BJ (cell line): ENCODE data around the gene ENKD1. TPM values are rescaled to one million over a fixed set of nuclear protein-coding genes. Genes with fewer than 3 reads are reported as not detected.
A peak's percentile ranks its signal among the peaks of the same experiment; 100 is the strongest.

ENCODE experiments used
- CTCF ChIA-PET: fragments of 350-600 bp; formaldehyde crosslinking; extraction: SDS; loops from one replicate; lab custom pipeline; 2021; ENCODE audit warnings: antibody characterized with exemption, inconsistent platforms; lab: Yijun Ruan, JAX
- POLR2A ChIA-PET: fragments of 300-600 bp; sonication (Branson Sonifier 250); formaldehyde crosslinking; extraction: SDS; loops from one replicate; lab custom pipeline; 2021; ENCODE audit warnings: antibody characterized with exemption; lab: Charles Lee
- DNase-seq: peaks from one replicate; pipeline ENCODE4 v3.0.0-alpha.2; 2011; ENCODE audit warnings: low read depth
- H3K27me3 ChIP-seq: 2 replicates; pipeline ENCODE4 v1.6.0; 2011; ENCODE audit warnings: low read length; ENCODE audit not compliant: control insufficient read depth, insufficient read depth
- H3K36me3 ChIP-seq: 2 replicates; pipeline ENCODE4 v1.5.1; 2011; ENCODE audit warnings: low read length; ENCODE audit not compliant: control insufficient read depth, insufficient read depth
- H3K4me3 ChIP-seq: 2 replicates; pipeline ENCODE4 v1.5.1; 2011; ENCODE audit warnings: low read depth, mild to moderate bottlenecking, control low read depth, low read length
- polyA plus RNA-seq: library from polyadenylated mRNA; depleted of rRNA; stranded (reverse); fragments of >200 nt; gene quantifications from 2 replicates; pipeline ENCODE4 v1.2.3, GENCODE V29; 2011
- TF ChIP-seq, protein P1 (sequence below): IDR thresholded peaks from 2 replicates; pipeline ENCODE4 v1.5.1; 2011; ENCODE audit warnings: low read depth, mild to moderate bottlenecking, control low read depth, inconsistent platforms, low read length, moderate library complexity; ENCODE audit not compliant: insufficient read depth

ENKD1 gene
- polyA plus RNA-seq, 1 experiment = 10.9 TPM

DNA sequence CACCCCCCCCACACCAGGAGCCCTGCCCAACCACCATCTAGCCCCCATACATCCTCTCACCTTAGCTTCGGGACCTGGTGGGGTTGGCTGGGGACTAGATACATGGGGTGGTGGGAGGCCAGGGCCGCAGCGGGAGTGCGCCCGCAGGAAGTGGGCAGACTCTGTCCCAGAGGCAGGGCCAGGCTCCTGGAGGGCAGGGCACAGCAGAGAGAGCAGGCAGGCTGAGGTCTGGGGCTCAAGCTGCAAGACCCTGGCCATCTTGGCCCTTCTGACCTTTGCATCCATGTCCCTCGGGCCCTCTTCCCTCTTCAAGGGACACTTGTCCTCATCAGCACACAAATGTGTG lies 2.7 kb downstream of the ENKD1 start:
- ChIA-PET CTCF (interaction anchor here (0.8 to 12.1 kb wide), 5 partner anchors 9 to 143 kb away, joined by 4 to 208 read pairs (median 6); partner anchors contain the start of gene CTCF), POLR2A (no interaction called here)
- H3K4me3 ChIP-seq = no peak overlapping the region
- DNase-seq = no peak
- TF ChIP-seq, protein P1, sequence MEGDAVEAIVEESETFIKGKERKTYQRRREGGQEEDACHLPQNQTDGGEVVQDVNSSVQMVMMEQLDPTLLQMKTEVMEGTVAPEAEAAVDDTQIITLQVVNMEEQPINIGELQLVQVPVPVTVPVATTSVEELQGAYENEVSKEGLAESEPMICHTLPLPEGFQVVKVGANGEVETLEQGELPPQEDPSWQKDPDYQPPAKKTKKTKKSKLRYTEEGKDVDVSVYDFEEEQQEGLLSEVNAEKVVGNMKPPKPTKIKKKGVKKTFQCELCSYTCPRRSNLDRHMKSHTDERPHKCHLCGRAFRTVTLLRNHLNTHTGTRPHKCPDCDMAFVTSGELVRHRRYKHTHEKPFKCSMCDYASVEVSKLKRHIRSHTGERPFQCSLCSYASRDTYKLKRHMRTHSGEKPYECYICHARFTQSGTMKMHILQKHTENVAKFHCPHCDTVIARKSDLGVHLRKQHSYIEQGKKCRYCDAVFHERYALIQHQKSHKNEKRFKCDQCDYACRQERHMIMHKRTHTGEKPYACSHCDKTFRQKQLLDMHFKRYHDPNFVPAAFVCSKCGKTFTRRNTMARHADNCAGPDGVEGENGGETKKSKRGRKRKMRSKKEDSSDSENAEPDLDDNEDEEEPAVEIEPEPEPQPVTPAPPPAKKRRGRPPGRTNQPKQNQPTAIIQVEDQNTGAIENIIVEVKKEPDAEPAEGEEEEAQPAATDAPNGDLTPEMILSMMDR = no peak
- H3K27me3 ChIP-seq = no peaks in the 10 kb centered on the region
- peaks cover 8% of the 10 kb centered on the region for H3K36me3 ChIP-seq

DNA sequence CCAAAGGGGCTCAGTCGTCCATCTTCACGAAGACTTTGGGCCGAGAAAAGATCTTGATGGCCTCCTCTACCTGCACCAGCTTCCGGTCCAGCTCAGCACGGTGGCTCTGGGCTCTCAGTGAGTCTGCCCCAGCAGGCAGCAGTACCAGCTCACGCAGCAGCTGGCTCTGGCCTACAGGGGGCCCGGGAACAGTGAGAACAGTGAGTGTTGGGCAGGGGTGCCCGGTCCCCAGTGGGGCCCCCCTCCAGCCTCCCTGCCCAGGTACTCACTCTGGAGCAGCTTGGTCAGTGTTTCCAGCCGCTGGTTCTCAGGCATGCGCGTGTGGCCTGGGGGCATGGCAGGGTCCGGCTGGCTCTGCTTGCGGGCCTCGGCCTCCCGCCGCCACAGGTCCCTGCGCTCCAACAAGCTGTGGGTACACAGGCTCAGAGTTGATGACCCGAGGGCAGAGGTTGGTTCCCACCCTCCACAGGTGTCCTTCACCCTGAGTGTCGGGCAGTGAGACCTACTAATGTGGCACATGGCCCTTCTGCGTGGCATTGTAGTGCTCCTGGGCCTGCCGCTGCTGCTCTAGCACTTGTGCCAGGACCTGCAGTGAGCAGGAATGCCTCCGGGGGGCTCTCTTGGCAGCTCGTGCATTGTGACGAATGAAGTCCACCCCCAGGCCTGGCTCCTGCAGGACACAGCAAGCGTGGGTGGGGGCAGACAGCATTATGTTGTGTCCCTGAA lies 3.2 kb downstream of the ENKD1 start:
- TF ChIP-seq, protein P1 = peak; percentile 35
- peaks cover 8% of the 10 kb centered on the region for H3K36me3 ChIP-seq
- ChIA-PET POLR2A (no interaction called here), CTCF (interaction anchor here (0.7 to 12.1 kb wide), 7 partner anchors 9 to 143 kb away, joined by 3 to 208 read pairs (median 5); partner anchors contain the start of genes CTCF, RANBP10 and TSNAXIP1)
- no peak for DNase-seq
- H3K27me3 ChIP-seq = no peaks in the 10 kb centered on the region
- H3K4me3 ChIP-seq = no peak overlapping the region

DNA sequence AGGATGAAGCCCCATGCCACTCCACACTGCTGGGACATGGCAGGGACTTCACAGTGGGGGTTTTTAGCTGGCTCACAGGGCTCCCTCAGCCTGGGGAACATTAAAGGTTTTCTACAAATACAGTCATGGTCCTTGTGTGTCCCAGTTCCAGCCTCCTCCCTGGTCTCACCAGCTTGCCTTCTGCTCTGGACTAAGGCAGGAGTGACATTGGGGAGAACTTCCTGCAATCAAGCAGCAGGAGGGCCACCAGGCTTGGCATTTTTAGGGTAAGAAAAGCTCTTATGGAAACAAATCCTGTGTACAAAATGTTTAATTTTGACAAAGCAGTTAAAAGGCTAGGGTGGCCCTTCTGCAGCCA lies 3.9 kb downstream of the ENKD1 start:
- Histone ChIP-seq H3K27me3 (no peaks in the 10 kb centered on the region), H3K36me3 (peaks cover 11% of the 10 kb centered on the region), H3K4me3 (no peak overlapping the region)
- TF ChIP-seq, protein P1 = no peak
- ChIA-PET POLR2A (no interaction called here), CTCF (interaction anchor here (1.4 to 12.1 kb wide), 4 partner anchors 10 to 141 kb away, joined by 3 to 208 read pairs (median 6); no protein-coding TSS in a partner anchor)
- DNase-seq = no peak

DNA sequence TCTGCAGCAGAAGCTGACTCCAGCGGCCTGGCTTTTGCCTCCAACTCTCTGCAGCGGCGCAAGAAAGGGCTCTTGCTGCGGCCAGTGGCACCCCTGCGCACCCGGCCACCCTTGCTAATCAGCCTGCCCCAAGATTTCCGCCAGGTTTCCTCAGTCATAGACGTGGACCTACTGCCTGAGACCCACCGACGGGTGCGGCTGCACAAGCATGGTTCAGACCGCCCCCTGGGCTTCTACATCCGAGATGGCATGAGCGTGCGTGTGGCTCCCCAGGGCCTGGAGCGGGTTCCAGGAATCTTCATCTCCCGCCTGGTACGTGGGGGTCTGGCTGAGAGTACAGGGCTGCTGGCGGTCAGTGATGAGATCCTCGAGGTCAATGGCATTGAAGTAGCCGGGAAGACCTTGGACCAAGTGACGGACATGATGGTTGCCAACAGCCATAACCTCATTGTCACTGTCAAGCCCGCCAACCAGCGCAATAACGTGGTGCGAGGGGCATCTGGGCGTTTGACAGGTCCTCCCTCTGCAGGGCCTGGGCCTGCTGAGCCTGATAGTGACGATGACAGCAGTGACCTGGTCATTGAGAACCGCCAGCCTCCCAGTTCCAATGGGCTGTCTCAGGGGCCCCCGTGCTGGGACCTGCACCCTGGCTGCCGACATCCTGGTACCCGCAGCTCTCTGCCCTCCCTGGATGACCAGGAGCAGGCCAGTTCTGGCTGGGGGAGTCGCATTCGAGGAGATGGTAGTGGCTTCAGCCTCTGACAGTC lies 4.5 kb downstream of the ENKD1 start:
- no peaks in the 10 kb centered on the region for H3K27me3 ChIP-seq
- peaks cover 13% of the 10 kb centered on the region for H3K36me3 ChIP-seq
- DNase-seq = no peak
- no peak overlapping the region for H3K4me3 ChIP-seq
- CTCF ChIA-PET = interaction anchor here (0.6 to 12.1 kb wide), 5 partner anchors 10 to 141 kb away, joined by 3 to 208 read pairs (median 6); no protein-coding TSS in a partner anchor
- POLR2A ChIA-PET = no interaction called here
- TF ChIP-seq, protein P1 = no peak
